K562 (cell line): ENCODE data around the gene ZNF407.

ENCODE experiments used
- CTCF ChIP-seq, 3 experiments: IDR thresholded peaks in 2 of 3; conservative IDR thresholded peaks in 1 of 3; 2 replicates each; pipeline ENCODE4 v1.5.1; 2011 to 2012; ENCODE audit warnings: low read length in 3 of 3, mild to moderate bottlenecking in 3 of 3, control low read depth in 2 of 3, improper control_type of control experiment in 1 of 3, inconsistent platforms in 1 of 3, low read depth in 1 of 3, mixed read lengths in 1 of 3, moderate library complexity in 1 of 3; ENCODE audit not compliant: insufficient read depth in 2 of 3
- PHF21A ChIP-seq: fragments of 450-650 bp; IDR thresholded peaks from 2 replicates; pipeline ENCODE4 v1.6.1; 2017; ENCODE audit warnings: low read depth, borderline replicate concordance
- POLR2AphosphoS2 ChIP-seq: IDR thresholded peaks from 2 replicates; pipeline ENCODE4 v1.6.1; 2012; ENCODE audit warnings: low read length, improper control_type of control experiment
- SP1 ChIP-seq: sonication (generic); formaldehyde crosslinking; IDR thresholded peaks from 2 replicates; pipeline ENCODE4 v1.8.1; 2022; ENCODE audit warnings: mild to moderate bottlenecking, missing genetic modification reagents

- TF ChIP-seq PHF21A (no peak), CTCF (IDR thresholded peaks at IDR 0.05 in 2 of 3, conservative IDR thresholded peaks at IDR 0.05 in 1 of 3; ENCODE audit: insufficient read depth in 2 of 3, low read depth in 1 of 3, low read length in 3 of 3) (no peak), POLR2AphosphoS2 (no peak), SP1 (CRISPR knock-in tag) (no peak)
Observed at GRCh38 chr18:74632856-74633255, 35.2 kb downstream of the ZNF407 start.
